ENCODE data around the gene TDRD7.

DNA sequence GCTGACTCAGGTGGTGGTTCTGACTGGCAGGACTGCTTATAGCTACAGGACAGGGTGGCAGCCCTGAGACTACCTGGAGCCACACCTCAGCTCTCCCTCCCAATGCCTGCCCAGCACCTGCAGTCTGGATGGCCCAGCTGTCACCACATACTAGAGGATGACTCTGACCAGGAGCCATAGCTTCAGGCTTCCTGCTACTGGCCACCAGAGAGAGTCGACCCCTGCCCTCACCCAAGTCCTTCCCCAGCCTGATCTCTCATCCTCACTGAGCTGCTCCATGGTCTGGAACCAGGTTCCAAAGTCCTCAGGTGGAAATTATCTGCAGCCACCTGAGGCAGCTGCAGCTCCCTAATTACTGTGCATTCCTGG, 25.6 kb upstream of the TDRD7 start:
- TF ChIP-seq, protein P1, sequence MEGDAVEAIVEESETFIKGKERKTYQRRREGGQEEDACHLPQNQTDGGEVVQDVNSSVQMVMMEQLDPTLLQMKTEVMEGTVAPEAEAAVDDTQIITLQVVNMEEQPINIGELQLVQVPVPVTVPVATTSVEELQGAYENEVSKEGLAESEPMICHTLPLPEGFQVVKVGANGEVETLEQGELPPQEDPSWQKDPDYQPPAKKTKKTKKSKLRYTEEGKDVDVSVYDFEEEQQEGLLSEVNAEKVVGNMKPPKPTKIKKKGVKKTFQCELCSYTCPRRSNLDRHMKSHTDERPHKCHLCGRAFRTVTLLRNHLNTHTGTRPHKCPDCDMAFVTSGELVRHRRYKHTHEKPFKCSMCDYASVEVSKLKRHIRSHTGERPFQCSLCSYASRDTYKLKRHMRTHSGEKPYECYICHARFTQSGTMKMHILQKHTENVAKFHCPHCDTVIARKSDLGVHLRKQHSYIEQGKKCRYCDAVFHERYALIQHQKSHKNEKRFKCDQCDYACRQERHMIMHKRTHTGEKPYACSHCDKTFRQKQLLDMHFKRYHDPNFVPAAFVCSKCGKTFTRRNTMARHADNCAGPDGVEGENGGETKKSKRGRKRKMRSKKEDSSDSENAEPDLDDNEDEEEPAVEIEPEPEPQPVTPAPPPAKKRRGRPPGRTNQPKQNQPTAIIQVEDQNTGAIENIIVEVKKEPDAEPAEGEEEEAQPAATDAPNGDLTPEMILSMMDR (IDR thresholded peaks at IDR 0.05), result no peak
- no peak for TF ChIP-seq EP300 (IDR thresholded peaks at IDR 0.05)
- no peak for TF ChIP-seq POLR2A (IDR thresholded peaks at IDR 0.05)
